GM12865 (cell line): ENCODE results near the gene ALDH1L1.

Experiments
- DNase-seq: peaks from one replicate; pipeline ENCODE4 v3.0.0; 2010; ENCODE audit warnings: low read depth
- H3K4me3 ChIP-seq: 2 replicates; pipeline ENCODE4 v1.5.1; 2011; ENCODE audit warnings: mild to moderate bottlenecking, low read depth, low read length, control low read depth
- CTCF ChIP-seq: IDR thresholded peaks from 2 replicates; pipeline ENCODE4 v1.5.1; 2011; ENCODE audit warnings: low read length, control low read depth, low read depth, inconsistent platforms; ENCODE audit not compliant: insufficient read depth; ENCODE audit errors: missing control alignments

The ALDH1L1 gene

GRCh38 chr3:126142652-126143051, 37.7 kb downstream of the ALDH1L1 start:
- no peak for TF ChIP-seq CTCF
- H3K4me3 ChIP-seq, result no peak overlapping the region

GRCh38 chr3:126137490-126138130, 42.8 kb downstream of the ALDH1L1 start:
- DNase-seq, result no peak
- TF ChIP-seq CTCF, result no peak

More at GRCh38 chr3:126142652-126143051, 37.7 kb downstream of the ALDH1L1 start:
- DNase-seq, result no peak

GRCh38 chr3:126136428-126137220, 43.8 kb downstream of the ALDH1L1 start:
- DNase-seq, result no peak
- TF ChIP-seq CTCF, result no peak
- no peak overlapping the region for H3K4me3 ChIP-seq

More at GRCh38 chr3:126137490-126138130, 42.8 kb downstream of the ALDH1L1 start:
- H3K4me3 ChIP-seq, result no peak overlapping the region

- TF ChIP-seq CTCF, result no peak
- no peak for DNase-seq
- no peak overlapping the region for H3K4me3 ChIP-seq
Measured at GRCh38 chr3:126135406-126136076, 44.8 kb downstream of the ALDH1L1 start.

- DNase-seq, result no peak
- no peak for TF ChIP-seq CTCF
- H3K4me3 ChIP-seq, result no peak overlapping the region
Measured at GRCh38 chr3:126135071-126135405, 45.3 kb downstream of the ALDH1L1 start.

- H3K4me3 ChIP-seq, result no peak overlapping the region
- TF ChIP-seq CTCF, result peak; percentile 73
- DNase-seq, result peak; percentile 45
Measured at GRCh38 chr3:126134219-126134975, 46.0 kb downstream of the ALDH1L1 start.
